Osteocyte (in vitro differentiated cells): ENCODE data around the gene SCGB3A2. TPM values are rescaled to one million over a fixed set of nuclear protein-coding genes. Genes with fewer than 3 reads are reported as not detected.
"Not testable (repeated sequence)": the region's sequence is repeated elsewhere in the genome, so short reads cannot be mapped to it uniquely, and the experiment has no call there.

Experiments
- DNase-seq: peaks from one replicate; pipeline ENCODE4 v3.0.0; 2021; ENCODE audit warnings: mixed read lengths; ENCODE audit not compliant: unreplicated experiment; ENCODE audit errors: extremely low spot score
- H3K27ac Mint-ChIP-seq: one replicate; pipeline ENCODE4 v1.8.0; 2021; ENCODE audit warnings: mild to moderate bottlenecking, mixed read lengths; ENCODE audit not compliant: unreplicated experiment
- H3K27me3 Mint-ChIP-seq: one replicate; pipeline ENCODE4 v1.8.0; 2021; ENCODE audit warnings: mixed read lengths; ENCODE audit not compliant: unreplicated experiment
- H3K36me3 Mint-ChIP-seq: one replicate; pipeline ENCODE4 v1.8.0; 2021; ENCODE audit warnings: mixed read lengths; ENCODE audit not compliant: unreplicated experiment
- H3K4me1 Mint-ChIP-seq: one replicate; pipeline ENCODE4 v1.8.0; 2021; ENCODE audit warnings: mixed read lengths; ENCODE audit not compliant: unreplicated experiment
- H3K4me3 Mint-ChIP-seq: one replicate; pipeline ENCODE4 v1.8.0; 2021; ENCODE audit warnings: mild to moderate bottlenecking, moderate library complexity, mixed read lengths; ENCODE audit not compliant: unreplicated experiment
- H3K9me3 Mint-ChIP-seq: one replicate; pipeline ENCODE4 v1.8.0; 2021; ENCODE audit warnings: mixed read lengths; ENCODE audit not compliant: unreplicated experiment
- CTCF ChIP-seq: fragments of 200-600 bp; sonication (generic); IDR thresholded peaks from 2 replicates; pipeline ENCODE4 v1.5.0; 2021; ENCODE audit warnings: antibody characterized with exemption, mild to moderate bottlenecking, moderate library complexity
- total RNA-seq: library from RNA; stranded (reverse); gene quantifications from 2 replicates; pipeline ENCODE4 v1.2.1, GENCODE V29; 2021

SCGB3A2 gene
- total RNA-seq, 1 donor from 2014 or later, result not detected

- Mint-ChIP-seq H3K4me1 (no peaks in the 10 kb centered on the region), H3K9me3 (no peaks in the 10 kb centered on the region), H3K27me3 (peaks cover 20% of the 10 kb centered on the region), H3K27ac (no peak overlapping the region), H3K4me3 (no peak overlapping the region), H3K36me3 (no peaks in the 10 kb centered on the region)
- TF ChIP-seq CTCF, result no peak
- no peak for DNase-seq
These were observed 17.9 kb upstream of the SCGB3A2 start for GRCh38 chr5:147860641-147861025.

GRCh38 chr5:147863454-147864158 is 14.9 kb upstream of the SCGB3A2 start:
- TF ChIP-seq CTCF, result no peak
- Mint-ChIP-seq H3K9me3 (no peaks in the 10 kb centered on the region), H3K27ac (no peak overlapping the region), H3K36me3 (no peaks in the 10 kb centered on the region), H3K27me3 (peaks cover 20% of the 10 kb centered on the region), H3K4me1 (no peaks in the 10 kb centered on the region), H3K4me3 (no peak overlapping the region)
- no peak for DNase-seq

- Mint-ChIP-seq H3K4me1 (no peaks in the 10 kb centered on the region), H3K36me3 (no peaks in the 10 kb centered on the region), H3K9me3 (no peaks in the 10 kb centered on the region), H3K27ac (no peak overlapping the region), H3K4me3 (no peak overlapping the region), H3K27me3 (peaks cover 60% of the 10 kb centered on the region)
- TF ChIP-seq CTCF, result no peak
- no peak for DNase-seq
These were observed 9.4 kb upstream of the SCGB3A2 start for GRCh38 chr5:147869112-147869511.

GRCh38 chr5:147869892-147870291 is 8.6 kb upstream of the SCGB3A2 start:
- not testable (repeated sequence) for H3K4me3 Mint-ChIP-seq, H3K9me3 Mint-ChIP-seq, H3K4me1 Mint-ChIP-seq, H3K27ac Mint-ChIP-seq, H3K36me3 Mint-ChIP-seq, DNase-seq
- peaks cover 68% of the 10 kb centered on the region for H3K27me3 Mint-ChIP-seq

- peaks cover 85% of the 10 kb centered on the region for H3K27me3 Mint-ChIP-seq
- not testable (repeated sequence) for H3K4me1 Mint-ChIP-seq, DNase-seq, H3K27ac Mint-ChIP-seq, H3K36me3 Mint-ChIP-seq, H3K4me3 Mint-ChIP-seq, H3K9me3 Mint-ChIP-seq
These were observed 6.4 kb upstream of the SCGB3A2 start for GRCh38 chr5:147871980-147872549.

GRCh38 chr5:147872744-147873435 is 5.6 kb upstream of the SCGB3A2 start:
- not testable (repeated sequence) for H3K27ac Mint-ChIP-seq, H3K4me1 Mint-ChIP-seq, H3K9me3 Mint-ChIP-seq, H3K36me3 Mint-ChIP-seq, DNase-seq, H3K4me3 Mint-ChIP-seq
- H3K27me3 Mint-ChIP-seq, result peaks cover 90% of the 10 kb centered on the region

- not testable (repeated sequence) for H3K4me1 Mint-ChIP-seq, H3K9me3 Mint-ChIP-seq, H3K27ac Mint-ChIP-seq, H3K36me3 Mint-ChIP-seq, DNase-seq, H3K4me3 Mint-ChIP-seq
- H3K27me3 Mint-ChIP-seq, result peaks cover 89% of the 10 kb centered on the region
These were observed 4.2 kb upstream of the SCGB3A2 start for GRCh38 chr5:147874118-147874875.
